ENCODE results near the gene GTF3C1. TPM values are rescaled to one million over a fixed set of nuclear protein-coding genes. Genes with fewer than 3 reads are reported as not detected.
A peak's percentile ranks its signal among the peaks of the same experiment; 100 is the strongest.

Gene GTF3C1
- total RNA-seq, 4 donors from 2014 or later: 73.2 to 247 (median 85.3) TPM

GRCh38 chr16:27556471-27556870 is 6.8 kb upstream of the GTF3C1 start:
- TF ChIP-seq CTCF (IDR thresholded peaks at IDR 0.05) (no peak), POLR2A (IDR thresholded peaks at IDR 0.05) (no peak)
- Histone ChIP-seq H3K27me3 (no peaks in the 10 kb centered on the region), H3K27ac (no peak overlapping the region), H3K4me3 (no peak overlapping the region), H3K36me3 (no peaks in the 10 kb centered on the region), H3K9me3 (no peaks in the 10 kb centered on the region), H3K4me1 (no peaks in the 10 kb centered on the region)
- intact Hi-C loops (cut with DNase I; ENCODE audit: low total_unique reads): no loop called here
- no peak for DNase-seq

- peaks cover 3 to 18% of the 10 kb centered on the region in 2 donors for H3K4me1 ChIP-seq
- H3K9me3 ChIP-seq: no peaks in the 10 kb centered on the region
- no peaks in the 10 kb centered on the region for H3K36me3 ChIP-seq
- TF ChIP-seq CTCF (IDR thresholded peaks at IDR 0.05) (no peak), POLR2A (IDR thresholded peaks at IDR 0.05) (no peak)
- intact Hi-C loops (cut with DNase I; ENCODE audit: low total_unique reads): no loop called here
- no peak for DNase-seq
- H3K27me3 ChIP-seq: no peaks in the 10 kb centered on the region
- H3K4me3 ChIP-seq: peak overlapping the region in 1 of 2 donors; percentile 74
- no peak overlapping the region for H3K27ac ChIP-seq
Measured at GRCh38 chr16:27551036-27551435, 1.3 kb upstream of the GTF3C1 start.

GRCh38 chr16:27550582-27550920 is 838 bp upstream of the GTF3C1 start:
- H3K27ac ChIP-seq: peak overlapping the region; percentile 71 to 83
- DNase-seq: no peak
- no peaks in the 10 kb centered on the region for H3K36me3 ChIP-seq
- H3K4me3 ChIP-seq: peak overlapping the region; percentile 71 to 74
- H3K4me1 ChIP-seq: peaks cover 3 to 18% of the 10 kb centered on the region in 2 donors
- TF ChIP-seq CTCF (IDR thresholded peaks at IDR 0.05) (no peak), POLR2A (IDR thresholded peaks at IDR 0.05) (no peak)
- no peaks in the 10 kb centered on the region for H3K9me3 ChIP-seq
- no peaks in the 10 kb centered on the region for H3K27me3 ChIP-seq
- intact Hi-C loops (cut with DNase I; ENCODE audit: low total_unique reads): no loop called here

GRCh38 chr16:27549464-27549745 is 308 bp downstream of the GTF3C1 start:
- intact Hi-C loops (cut with DNase I; ENCODE audit: low total_unique reads): no loop called here
- DNase-seq: no peak
- Histone ChIP-seq H3K9me3 (no peaks in the 10 kb centered on the region), H3K27me3 (no peaks in the 10 kb centered on the region), H3K4me3 (peak overlapping the region; percentile 71 to 74), H3K36me3 (no peaks in the 10 kb centered on the region), H3K4me1 (peaks cover 3 to 18% of the 10 kb centered on the region in 2 donors), H3K27ac (peak overlapping the region; percentile 76)
- TF ChIP-seq POLR2A (IDR thresholded peaks at IDR 0.05) (no peak), CTCF (IDR thresholded peaks at IDR 0.05) (no peak)

- H3K9me3 ChIP-seq: no peaks in the 10 kb centered on the region
- H3K36me3 ChIP-seq: no peaks in the 10 kb centered on the region
- DNase-seq: no peak
- no peak for TF ChIP-seq POLR2A (IDR thresholded peaks at IDR 0.05)
- TF ChIP-seq CTCF (IDR thresholded peaks at IDR 0.05): no peak
- H3K27me3 ChIP-seq: no peaks in the 10 kb centered on the region
- H3K27ac ChIP-seq: peak overlapping the region; percentile 50
- intact Hi-C loops (cut with DNase I; ENCODE audit: low total_unique reads): no loop called here
- peaks cover 3 to 18% of the 10 kb centered on the region in 2 donors for H3K4me1 ChIP-seq
- no peak overlapping the region for H3K4me3 ChIP-seq
Measured at GRCh38 chr16:27547851-27548250, 1.9 kb downstream of the GTF3C1 start.

Data from uterus (tissue), 4 donors.